Effector memory CD8-positive, alpha-beta T cell (primary cell): Measurements from ENCODE around the gene AHNAK.

Source experiments
- ATAC-seq: fragments of 150-1000 bp; cut with Tn5 transposase; replicated peaks from 2 replicates; pipeline ENCODE4 v1.10.0; 2021; ENCODE audit warnings: mild to moderate bottlenecking, moderate library complexity
- DNase-seq, 3 experiments: peaks; one replicate each; pipeline ENCODE4 v3.0.0; 2021
- H3K27ac Mint-ChIP-seq, 2 donors: one replicate each; pipeline ENCODE4 v1.8.0; 2022; ENCODE audit warnings: mild to moderate bottlenecking in 2 of 2, mixed read lengths in 2 of 2, moderate library complexity in 2 of 2
- H3K27me3 Mint-ChIP-seq, 2 donors: one replicate each; pipeline ENCODE4 v1.8.0; 2022; ENCODE audit warnings: mixed read lengths in 2 of 2
- H3K36me3 Mint-ChIP-seq: one replicate; pipeline ENCODE4 v1.8.0; 2022; ENCODE audit warnings: mild to moderate bottlenecking, moderate library complexity, mixed read lengths; ENCODE audit not compliant: insufficient read depth
- H3K4me1 Mint-ChIP-seq, 2 donors: one replicate each; pipeline ENCODE4 v1.8.0; 2022; ENCODE audit warnings: low read depth in 2 of 2, mixed read lengths in 2 of 2
- H3K4me3 Mint-ChIP-seq, 2 donors: one replicate each; pipeline ENCODE4 v1.8.0; 2022; ENCODE audit warnings: mild to moderate bottlenecking in 2 of 2, mixed read lengths in 2 of 2, moderate library complexity in 2 of 2
- H3K9me3 Mint-ChIP-seq, 2 donors: one replicate each; pipeline ENCODE4 v1.8.0; 2022; ENCODE audit warnings: mixed read lengths in 2 of 2

The AHNAK gene

GRCh38 chr11:62542111-62542745, 4.4 kb downstream of the AHNAK start:
- peaks cover 99% of the 10 kb centered on the region for H3K36me3 Mint-ChIP-seq
- H3K27me3 Mint-ChIP-seq, result no peaks in the 10 kb centered on the region
- H3K27ac Mint-ChIP-seq, result peak overlapping the region; percentile 97 to 99
- DNase-seq (peak in 1 of 3 experiments; percentile 21), ATAC-seq (no peak)
- H3K9me3 Mint-ChIP-seq, result no peaks in the 10 kb centered on the region
- H3K4me1 Mint-ChIP-seq, result peaks cover 63 to 69% of the 10 kb centered on the region in 2 donors
- peak overlapping the region; percentile 96 to 98 for H3K4me3 Mint-ChIP-seq

GRCh38 chr11:62540804-62541701, 5.6 kb downstream of the AHNAK start:
- H3K36me3 Mint-ChIP-seq, result peaks cover 99% of the 10 kb centered on the region
- H3K4me3 Mint-ChIP-seq, result peak overlapping the region; percentile 96 to 98
- H3K4me1 Mint-ChIP-seq, result peaks cover 68 to 78% of the 10 kb centered on the region in 2 donors
- no peaks in the 10 kb centered on the region for H3K27me3 Mint-ChIP-seq
- ATAC-seq, result peak; percentile 3
- H3K9me3 Mint-ChIP-seq, result no peaks in the 10 kb centered on the region
- peak overlapping the region; percentile 97 to 99 for H3K27ac Mint-ChIP-seq
- peak in 1 of 3 experiments; percentile 24 for DNase-seq

GRCh38 chr11:62539238-62539925, 7.2 kb downstream of the AHNAK start:
- Mint-ChIP-seq H3K27ac (peak overlapping the region; percentile 93 to 99), H3K9me3 (no peaks in the 10 kb centered on the region), H3K27me3 (no peaks in the 10 kb centered on the region), H3K36me3 (peaks cover 99% of the 10 kb centered on the region), H3K4me1 (peaks cover 68 to 81% of the 10 kb centered on the region in 2 donors), H3K4me3 (peak overlapping the region; percentile 96 to 98)
- ATAC-seq (peak; percentile 12), DNase-seq (peak; percentile 29 to 41 (median 38))

GRCh38 chr11:62538470-62539237, 8.0 kb downstream of the AHNAK start:
- peaks cover 64 to 79% of the 10 kb centered on the region in 2 donors for H3K4me1 Mint-ChIP-seq
- DNase-seq (no peak), ATAC-seq (peak; percentile 6)
- no peaks in the 10 kb centered on the region for H3K9me3 Mint-ChIP-seq
- peak overlapping the region; percentile 93 to 99 for H3K27ac Mint-ChIP-seq
- no peaks in the 10 kb centered on the region for H3K27me3 Mint-ChIP-seq
- peak overlapping the region; percentile 96 to 98 for H3K4me3 Mint-ChIP-seq
- peaks cover 99% of the 10 kb centered on the region for H3K36me3 Mint-ChIP-seq

- peaks cover 99% of the 10 kb centered on the region for H3K36me3 Mint-ChIP-seq
- no peaks in the 10 kb centered on the region for H3K27me3 Mint-ChIP-seq
- DNase-seq (no peak), ATAC-seq (no peak)
- peak overlapping the region; percentile 93 to 99 for H3K27ac Mint-ChIP-seq
- peak overlapping the region; percentile 41 to 98 for H3K4me3 Mint-ChIP-seq
- H3K4me1 Mint-ChIP-seq, result peaks cover 60 to 68% of the 10 kb centered on the region in 2 donors
- no peaks in the 10 kb centered on the region for H3K9me3 Mint-ChIP-seq
These were observed 10.2 kb downstream of the AHNAK start for GRCh38 chr11:62536301-62536957.

- Mint-ChIP-seq H3K9me3 (no peaks in the 10 kb centered on the region), H3K4me1 (peaks cover 57 to 64% of the 10 kb centered on the region in 2 donors), H3K27ac (peak overlapping the region; percentile 93 to 99), H3K4me3 (peak overlapping the region in 1 of 2 donors; percentile 98), H3K36me3 (peaks cover 99% of the 10 kb centered on the region), H3K27me3 (no peaks in the 10 kb centered on the region)
- DNase-seq (no peak), ATAC-seq (no peak)
These were observed 10.8 kb downstream of the AHNAK start for GRCh38 chr11:62535802-62536201.

GRCh38 chr11:62534779-62535545, 11.6 kb downstream of the AHNAK start:
- Mint-ChIP-seq H3K36me3 (peaks cover 100% of the 10 kb centered on the region), H3K27me3 (no peaks in the 10 kb centered on the region), H3K4me1 (peaks cover 58 to 68% of the 10 kb centered on the region in 2 donors), H3K4me3 (peak overlapping the region in 1 of 2 donors; percentile 98), H3K27ac (peak overlapping the region; percentile 93 to 99), H3K9me3 (no peaks in the 10 kb centered on the region)
- ATAC-seq (no peak), DNase-seq (no peak)

GRCh38 chr11:62532096-62532495, 14.5 kb downstream of the AHNAK start:
- no peak for ATAC-seq
- no peak for DNase-seq
- Mint-ChIP-seq H3K4me1 (peaks cover 56 to 64% of the 10 kb centered on the region in 2 donors), H3K36me3 (peaks cover 100% of the 10 kb centered on the region), H3K27ac (peak overlapping the region; percentile 86 to 99), H3K27me3 (no peaks in the 10 kb centered on the region), H3K9me3 (no peaks in the 10 kb centered on the region), H3K4me3 (peak overlapping the region; percentile 18 to 36)

GRCh38 chr11:62516736-62517371, 29.8 kb downstream of the AHNAK start:
- H3K27ac Mint-ChIP-seq, result peak overlapping the region; percentile 58 to 89

GRCh38 chr11:62514151-62514550, 32.5 kb downstream of the AHNAK start:
- Mint-ChIP-seq H3K4me1 (peaks cover 23 to 27% of the 10 kb centered on the region in 2 donors), H3K36me3 (peaks cover 89% of the 10 kb centered on the region), H3K4me3 (no peak overlapping the region), H3K9me3 (no peaks in the 10 kb centered on the region), H3K27ac (peak overlapping the region in 1 of 2 donors; percentile 84), H3K27me3 (no peaks in the 10 kb centered on the region)
- ATAC-seq, result peak; percentile 18
- no peak for DNase-seq

More at GRCh38 chr11:62516736-62517371, 29.8 kb downstream of the AHNAK start:
- Mint-ChIP-seq H3K27me3 (no peaks in the 10 kb centered on the region), H3K36me3 (peaks cover 99% of the 10 kb centered on the region), H3K4me1 (peaks cover 25 to 32% of the 10 kb centered on the region in 2 donors), H3K4me3 (peak overlapping the region in 1 of 2 donors; percentile 45), H3K9me3 (no peaks in the 10 kb centered on the region)
- no peak for ATAC-seq
- no peak for DNase-seq

- Mint-ChIP-seq H3K4me3 (no peak overlapping the region), H3K27ac (peak overlapping the region; percentile 46 to 84), H3K9me3 (no peaks in the 10 kb centered on the region), H3K4me1 (peaks cover 22 to 26% of the 10 kb centered on the region in 2 donors), H3K27me3 (no peaks in the 10 kb centered on the region), H3K36me3 (peaks cover 85% of the 10 kb centered on the region)
- no peak for DNase-seq
- ATAC-seq, result peak; percentile 12
These were observed 33.0 kb downstream of the AHNAK start for GRCh38 chr11:62513626-62514025.
